Measurements from ENCODE around the gene ACACB. TPM values are rescaled to one million over a fixed set of nuclear protein-coding genes. Genes with fewer than 3 reads are reported as not detected.

ACACB gene
- total RNA-seq, 1 donor from 2014 or later, result 12.9 TPM

DNA sequence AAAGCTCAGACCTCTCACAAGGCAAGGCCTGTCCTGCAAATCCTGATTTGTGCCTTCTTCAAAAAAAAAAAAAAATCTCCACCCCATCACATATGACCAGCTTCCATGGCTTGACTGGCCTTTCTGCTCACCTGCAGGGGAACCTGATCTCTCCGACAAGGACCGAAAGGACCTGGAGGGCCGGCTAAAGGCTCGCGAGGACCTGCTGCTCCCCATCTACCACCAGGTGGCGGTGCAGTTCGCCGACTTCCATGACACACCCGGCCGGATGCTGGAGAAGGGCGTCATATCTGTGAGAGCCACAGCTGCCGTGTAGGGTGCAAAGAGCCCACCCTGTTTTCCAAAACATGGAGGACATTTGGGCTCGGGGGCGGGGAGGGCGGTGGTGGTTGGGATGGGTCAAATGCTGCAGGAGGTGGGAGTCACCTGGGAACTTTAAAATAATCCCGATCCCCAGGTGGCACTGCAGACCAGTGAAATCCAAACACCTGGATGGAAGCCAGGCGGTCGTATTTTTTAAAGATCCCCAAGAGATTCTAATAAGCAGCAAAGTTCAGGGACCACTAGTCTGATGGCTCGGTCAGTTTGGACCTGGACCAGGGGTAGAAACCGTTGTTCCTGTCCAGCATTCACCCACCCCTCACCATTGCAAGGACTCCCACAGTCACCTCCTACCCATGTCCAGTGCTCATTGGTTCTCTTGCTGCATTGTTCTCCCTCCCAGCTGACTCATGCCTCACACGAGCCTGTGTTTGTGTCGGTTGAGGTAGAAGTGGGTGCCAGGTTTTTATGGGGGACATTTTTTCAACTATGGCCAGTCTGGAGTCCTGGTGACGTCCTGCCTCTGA, 147.9 kb downstream of the ACACB start:
- DNase-seq (ENCODE audit: low spot score), result peak; percentile 20
- Mint-ChIP-seq H3K36me3 (ENCODE audit: low read depth) (no peaks in the 10 kb centered on the region), H3K4me3 (ENCODE audit: low read depth) (no peak overlapping the region), H3K9me3 (no peaks in the 10 kb centered on the region), H3K27me3 (ENCODE audit: low read depth) (no peaks in the 10 kb centered on the region), H3K4me1 (ENCODE audit: low read depth) (no peaks in the 10 kb centered on the region), H3K27ac (no peak overlapping the region)
- intact Hi-C loops (cut with micrococcal nuclease), result loop anchor here (2.0 kb wide), 2 partner anchors 120 to 128 kb away; no protein-coding TSS in a partner anchor

DNA sequence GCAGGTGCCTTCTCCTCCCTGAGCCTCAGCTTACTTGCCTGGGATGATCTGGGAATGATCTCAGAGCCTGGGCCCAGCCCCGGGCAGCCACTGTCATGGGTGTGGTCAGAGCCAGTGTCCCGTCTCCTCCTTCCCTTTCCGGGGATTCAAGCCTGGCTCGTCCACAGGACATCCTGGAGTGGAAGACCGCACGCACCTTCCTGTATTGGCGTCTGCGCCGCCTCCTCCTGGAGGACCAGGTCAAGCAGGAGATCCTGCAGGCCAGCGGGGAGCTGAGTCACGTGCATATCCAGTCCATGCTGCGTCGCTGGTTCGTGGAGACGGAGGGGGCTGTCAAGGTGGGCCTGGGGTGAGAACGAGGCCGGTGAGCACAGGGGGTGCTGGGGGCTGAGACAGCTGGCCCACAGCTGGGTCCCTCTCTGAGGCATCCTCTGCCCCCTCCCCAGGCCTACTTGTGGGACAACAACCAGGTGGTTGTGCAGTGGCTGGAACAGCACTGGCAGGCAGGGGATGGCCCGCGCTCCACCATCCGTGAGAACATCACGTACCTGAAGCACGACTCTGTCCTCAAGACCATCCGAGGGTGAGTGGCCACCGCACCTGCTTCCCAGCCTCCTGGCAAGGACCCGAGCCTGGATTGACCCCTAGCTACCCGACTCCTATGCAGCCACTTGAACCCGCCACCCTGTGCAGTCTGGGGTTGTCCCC, 148.7 kb downstream of the ACACB start:
- Mint-ChIP-seq H3K27me3 (ENCODE audit: low read depth) (no peaks in the 10 kb centered on the region), H3K27ac (no peak overlapping the region), H3K9me3 (no peaks in the 10 kb centered on the region), H3K4me3 (ENCODE audit: low read depth) (no peak overlapping the region), H3K36me3 (ENCODE audit: low read depth) (no peaks in the 10 kb centered on the region), H3K4me1 (ENCODE audit: low read depth) (no peaks in the 10 kb centered on the region)
- intact Hi-C loops (cut with micrococcal nuclease), result loop anchor here (2.0 kb wide), 2 partner anchors 120 to 128 kb away; no protein-coding TSS in a partner anchor
- DNase-seq (ENCODE audit: low spot score), result no peak

- Mint-ChIP-seq H3K27me3 (ENCODE audit: low read depth) (no peaks in the 10 kb centered on the region), H3K27ac (no peak overlapping the region)
- intact Hi-C loops (cut with micrococcal nuclease), result no loop called here
Observed at GRCh38 chr12:109266106-109266879, 149.9 kb downstream of the ACACB start.

DNA sequence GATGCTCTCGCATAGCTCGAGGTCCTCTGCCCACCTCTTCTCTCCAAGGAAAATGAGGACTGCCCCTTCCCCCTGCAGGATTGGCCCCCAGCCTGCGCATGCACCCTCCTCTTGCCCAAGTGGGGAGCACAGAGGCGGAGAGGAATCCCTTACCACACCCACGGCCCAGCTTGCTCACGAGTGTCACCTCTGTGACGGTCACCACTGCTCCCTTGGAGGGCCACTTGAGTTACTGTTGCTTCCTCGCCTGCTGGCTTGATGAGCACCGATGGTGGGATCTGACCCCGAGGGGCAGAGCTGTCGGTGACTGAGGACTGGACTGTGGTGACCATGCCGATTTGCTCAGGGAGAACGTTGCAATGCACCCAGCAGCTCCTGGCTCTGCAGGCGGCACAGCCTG, 151.0 kb downstream of the ACACB start:
- H3K4me1 Mint-ChIP-seq (ENCODE audit: low read depth), result no peaks in the 10 kb centered on the region
- H3K4me3 Mint-ChIP-seq (ENCODE audit: low read depth), result no peak overlapping the region
- DNase-seq (ENCODE audit: low spot score), result no peak
- H3K9me3 Mint-ChIP-seq, result no peaks in the 10 kb centered on the region
- peaks cover 2% of the 10 kb centered on the region for H3K27me3 Mint-ChIP-seq (ENCODE audit: low read depth)
- H3K36me3 Mint-ChIP-seq (ENCODE audit: low read depth), result no peaks in the 10 kb centered on the region
- intact Hi-C loops (cut with micrococcal nuclease), result no loop called here
- H3K27ac Mint-ChIP-seq, result no peak overlapping the region

More at GRCh38 chr12:109266106-109266879, 149.9 kb downstream of the ACACB start:
- DNase-seq (ENCODE audit: low spot score), result no peak
- Mint-ChIP-seq H3K4me3 (ENCODE audit: low read depth) (no peak overlapping the region), H3K9me3 (no peaks in the 10 kb centered on the region), H3K36me3 (ENCODE audit: low read depth) (no peaks in the 10 kb centered on the region), H3K4me1 (ENCODE audit: low read depth) (no peaks in the 10 kb centered on the region)

DNA sequence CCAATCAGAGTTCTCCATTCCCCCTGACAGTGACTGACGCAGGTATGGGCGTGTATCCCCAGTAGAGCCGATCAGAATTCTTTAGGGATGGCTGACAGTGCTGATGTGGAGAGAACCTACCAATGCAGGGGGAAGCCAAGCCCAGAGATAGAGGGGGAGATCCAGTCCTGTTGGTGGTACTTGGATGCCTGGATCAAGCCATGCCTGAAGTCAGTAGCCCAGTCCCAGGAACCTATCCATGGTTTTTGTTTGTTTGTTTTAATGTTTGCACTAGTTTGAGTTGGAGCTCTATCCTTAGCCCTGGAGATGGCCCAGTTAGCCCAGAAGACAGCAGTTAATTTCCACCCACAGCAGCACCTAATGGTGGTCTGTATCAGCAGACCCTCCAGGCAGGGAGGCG, 152.5 kb downstream of the ACACB start:
- no peaks in the 10 kb centered on the region for H3K36me3 Mint-ChIP-seq (ENCODE audit: low read depth)
- no peak overlapping the region for H3K27ac Mint-ChIP-seq
- no peaks in the 10 kb centered on the region for H3K4me1 Mint-ChIP-seq (ENCODE audit: low read depth)
- H3K9me3 Mint-ChIP-seq, result no peaks in the 10 kb centered on the region
- no peak for DNase-seq (ENCODE audit: low spot score)
- intact Hi-C loops (cut with micrococcal nuclease), result no loop called here
- no peak overlapping the region for H3K4me3 Mint-ChIP-seq (ENCODE audit: low read depth)
- H3K27me3 Mint-ChIP-seq (ENCODE audit: low read depth), result peaks cover 7% of the 10 kb centered on the region

DNA sequence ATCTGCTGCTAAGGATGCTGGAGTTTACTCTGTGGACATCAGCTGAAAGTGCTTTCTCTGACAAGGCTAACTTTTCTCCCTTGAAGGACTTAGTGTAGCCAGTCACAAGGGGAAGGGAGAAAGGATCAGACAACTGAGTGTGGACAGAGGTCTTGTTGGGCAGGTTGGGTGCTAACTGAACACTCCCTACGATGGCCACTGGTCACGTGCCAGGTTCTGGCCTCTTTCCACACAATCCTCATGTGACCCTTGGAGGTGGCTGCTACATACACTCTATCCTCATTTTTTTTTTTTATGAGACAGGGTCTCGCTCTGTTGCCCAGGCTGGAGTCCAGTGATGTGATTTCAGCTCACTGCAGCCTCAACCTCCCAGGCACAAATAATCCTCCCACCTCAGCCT, 153.0 kb downstream of the ACACB start:
- H3K27ac Mint-ChIP-seq, result no peak overlapping the region
- H3K4me1 Mint-ChIP-seq (ENCODE audit: low read depth), result no peaks in the 10 kb centered on the region
- H3K36me3 Mint-ChIP-seq (ENCODE audit: low read depth), result no peaks in the 10 kb centered on the region
- no peaks in the 10 kb centered on the region for H3K9me3 Mint-ChIP-seq
- H3K4me3 Mint-ChIP-seq (ENCODE audit: low read depth), result no peak overlapping the region
- DNase-seq (ENCODE audit: low spot score), result no peak
- peaks cover 7% of the 10 kb centered on the region for H3K27me3 Mint-ChIP-seq (ENCODE audit: low read depth)
- intact Hi-C loops (cut with micrococcal nuclease), result no loop called here

- intact Hi-C loops (cut with micrococcal nuclease), result no loop called here
- no peak overlapping the region for H3K4me3 Mint-ChIP-seq (ENCODE audit: low read depth)
- no peaks in the 10 kb centered on the region for H3K4me1 Mint-ChIP-seq (ENCODE audit: low read depth)
- DNase-seq (ENCODE audit: low spot score), result no peak
- no peaks in the 10 kb centered on the region for H3K9me3 Mint-ChIP-seq
- peaks cover 7% of the 10 kb centered on the region for H3K27me3 Mint-ChIP-seq (ENCODE audit: low read depth)
- no peak overlapping the region for H3K27ac Mint-ChIP-seq
- no peaks in the 10 kb centered on the region for H3K36me3 Mint-ChIP-seq (ENCODE audit: low read depth)
Observed at GRCh38 chr12:109270494-109270893, 154.1 kb downstream of the ACACB start.

- Mint-ChIP-seq H3K36me3 (ENCODE audit: low read depth) (no peaks in the 10 kb centered on the region), H3K4me3 (ENCODE audit: low read depth) (no peak overlapping the region), H3K27me3 (ENCODE audit: low read depth) (peaks cover 7% of the 10 kb centered on the region), H3K27ac (no peak overlapping the region), H3K4me1 (ENCODE audit: low read depth) (no peaks in the 10 kb centered on the region), H3K9me3 (no peaks in the 10 kb centered on the region)
- intact Hi-C loops (cut with micrococcal nuclease), result no loop called here
- DNase-seq (ENCODE audit: low spot score), result no peak
Observed at GRCh38 chr12:109271418-109271817, 155.0 kb downstream of the ACACB start.

GRCh38 chr12:109273354-109273753, 157.0 kb downstream of the ACACB start:
- no peak for DNase-seq (ENCODE audit: low spot score)
- Mint-ChIP-seq H3K4me1 (ENCODE audit: low read depth) (no peaks in the 10 kb centered on the region), H3K27me3 (ENCODE audit: low read depth) (peaks cover 7% of the 10 kb centered on the region), H3K27ac (no peak overlapping the region), H3K9me3 (no peaks in the 10 kb centered on the region), H3K36me3 (ENCODE audit: low read depth) (no peaks in the 10 kb centered on the region), H3K4me3 (ENCODE audit: low read depth) (no peak overlapping the region)
- intact Hi-C loops (cut with micrococcal nuclease), result no loop called here

GRCh38 chr12:109274381-109274780, 158.0 kb downstream of the ACACB start:
- Mint-ChIP-seq H3K4me3 (ENCODE audit: low read depth) (no peak overlapping the region), H3K36me3 (ENCODE audit: low read depth) (no peaks in the 10 kb centered on the region), H3K4me1 (ENCODE audit: low read depth) (no peaks in the 10 kb centered on the region), H3K27me3 (ENCODE audit: low read depth) (peaks cover 7% of the 10 kb centered on the region), H3K9me3 (no peaks in the 10 kb centered on the region), H3K27ac (no peak overlapping the region)
- intact Hi-C loops (cut with micrococcal nuclease), result no loop called here
- no peak for DNase-seq (ENCODE audit: low spot score)

DNA sequence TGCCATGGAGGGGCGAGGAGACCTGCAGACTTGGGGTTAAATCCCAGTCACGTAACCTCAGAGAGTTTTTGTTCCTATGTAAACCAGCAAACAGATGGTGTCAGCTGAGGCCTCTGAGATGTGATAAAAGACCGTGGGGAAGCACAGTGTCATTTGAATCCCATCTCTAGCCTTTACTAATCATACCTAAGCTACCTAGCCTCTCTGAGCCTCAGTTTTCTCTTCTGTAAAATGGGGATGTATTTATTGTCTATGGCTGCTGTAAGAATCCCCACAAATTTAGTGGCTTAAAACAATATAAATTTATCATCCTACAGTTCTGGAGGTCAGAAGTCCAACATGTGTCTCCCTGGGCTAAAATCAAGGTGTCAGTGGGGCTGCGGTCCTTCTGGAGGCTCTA, 158.8 kb downstream of the ACACB start:
- Mint-ChIP-seq H3K4me3 (ENCODE audit: low read depth) (no peak overlapping the region), H3K4me1 (ENCODE audit: low read depth) (no peaks in the 10 kb centered on the region), H3K36me3 (ENCODE audit: low read depth) (no peaks in the 10 kb centered on the region), H3K27me3 (ENCODE audit: low read depth) (peaks cover 7% of the 10 kb centered on the region), H3K9me3 (no peaks in the 10 kb centered on the region), H3K27ac (no peak overlapping the region)
- DNase-seq (ENCODE audit: low spot score), result no peak
- intact Hi-C loops (cut with micrococcal nuclease), result no loop called here

DNA sequence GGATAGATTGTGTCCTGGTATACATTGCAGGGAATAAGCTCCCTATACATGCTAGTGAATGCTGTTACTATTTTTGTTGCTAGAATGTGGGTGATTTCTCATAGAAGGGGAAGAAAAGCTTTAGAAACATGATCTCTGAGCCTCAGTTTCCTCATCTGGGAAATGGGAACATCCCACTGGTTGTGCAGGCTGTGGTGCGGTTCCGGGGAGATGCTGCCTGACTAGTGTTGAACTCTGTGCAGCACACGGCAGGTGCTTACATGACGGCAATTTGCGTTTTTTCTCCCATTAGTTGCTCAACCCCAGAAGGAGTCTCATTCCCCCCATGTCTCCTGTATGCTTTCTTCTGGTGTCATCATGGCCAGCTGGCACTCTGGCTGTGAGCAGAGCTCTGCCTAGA, 159.8 kb downstream of the ACACB start:
- H3K9me3 Mint-ChIP-seq, result no peaks in the 10 kb centered on the region
- H3K4me1 Mint-ChIP-seq (ENCODE audit: low read depth), result no peaks in the 10 kb centered on the region
- no peak for DNase-seq (ENCODE audit: low spot score)
- H3K36me3 Mint-ChIP-seq (ENCODE audit: low read depth), result no peaks in the 10 kb centered on the region
- no peak overlapping the region for H3K27ac Mint-ChIP-seq
- no peak overlapping the region for H3K4me3 Mint-ChIP-seq (ENCODE audit: low read depth)
- H3K27me3 Mint-ChIP-seq (ENCODE audit: low read depth), result peaks cover 7% of the 10 kb centered on the region
- intact Hi-C loops (cut with micrococcal nuclease), result no loop called here

Data from activated T-helper 2 cell treated with anti-CD3 and anti-CD28 coated beads, Interferon-gamma antibody, Interleukin-2, Interleukin-4, amounts not matched to agents 10 μg/mL and 5 μg/mL and 100 μg/mL, durations not matched to agents 14 hours and 24 hours and 36 hours (primary cell).